Ascending aorta (tissue), 2 donors: ENCODE measurements around the gene SAMD9. TPM values are rescaled to one million over a fixed set of nuclear protein-coding genes. Genes with fewer than 3 reads are reported as not detected.
"Not testable (repeated sequence)": the region's sequence is repeated elsewhere in the genome, so short reads cannot be mapped to it uniquely, and the experiment has no call there.

ENCODE experiments used
- DNase-seq, 2 donors: peaks; one replicate each; pipeline ENCODE4 v3.0.0-alpha.2; 2019; ENCODE audit warnings: low spot score in 2 of 2
- H3K27ac ChIP-seq, 2 donors: fragments of 200-600 bp; sonication (generic); one replicate each; pipeline ENCODE4 v1.5.1; 2016 to 2017; ENCODE audit warnings: mild to moderate bottlenecking in 1 of 2
- H3K27me3 ChIP-seq: fragments of 200-600 bp; sonication (generic); one replicate; pipeline ENCODE4 v1.5.1; 2017
- H3K36me3 ChIP-seq, 2 donors: fragments of 200-600 bp; sonication (generic); one replicate each; pipeline ENCODE4 v1.5.1; 2016
- H3K4me1 ChIP-seq, 2 donors: fragments of 200-600 bp; sonication (generic); one replicate each; pipeline ENCODE4 v1.5.1; 2016 to 2017; ENCODE audit warnings: mild to moderate bottlenecking in 1 of 2
- H3K4me3 ChIP-seq, 2 donors: fragments of 200-600 bp; sonication (generic); one replicate each; pipeline ENCODE4 v1.5.1; 2016 to 2017; ENCODE audit warnings: mild to moderate bottlenecking in 1 of 2
- H3K9me3 ChIP-seq, 2 donors: fragments of 200-600 bp; sonication (generic); one replicate each; pipeline ENCODE4 v1.5.1; 2016
- CTCF ChIP-seq, 3 experiments: fragments of 200-600 bp in 2 of 3; fragments of 450-650 bp in 1 of 3; sonication (generic) in 2 of 3; IDR thresholded peaks; one replicate each; pipeline ENCODE4 v1.5.1; 2016 to 2019; ENCODE audit warnings: antibody characterized with exemption in 3 of 3, mild to moderate bottlenecking in 1 of 3, moderate library complexity in 1 of 3
- intact Hi-C: fragments of 100-400 bp; cut with DNase I; formaldehyde crosslinking; loops from one replicate; pipeline ENCODE4 v1.15.1; 2023
- total RNA-seq: library from RNA; depleted of rRNA; stranded (reverse); fragments of >200 nt; gene quantifications from one replicate; pipeline ENCODE4 v1.1.0, GENCODE V29; 2016

The SAMD9 gene
- total RNA-seq, 1 donor from 2014 or later: 5.6 TPM

GRCh38 chr7:93140582-93141191 is 22.9 kb upstream of the SAMD9 start:
- Histone ChIP-seq H3K27me3 (no peaks in the 10 kb centered on the region), H3K4me1 (no peaks in the 10 kb centered on the region), H3K9me3 (peaks cover 17 to 38% of the 10 kb centered on the region in 2 donors), H3K27ac (no peak overlapping the region), H3K4me3 (no peak overlapping the region), H3K36me3 (peaks cover 56 to 88% of the 10 kb centered on the region in 2 donors)
- intact Hi-C loops: no loop called here
- DNase-seq: no peak
- no peak for TF ChIP-seq CTCF (IDR thresholded peaks at IDR 0.05)

GRCh38 chr7:93138576-93138975 is 20.8 kb upstream of the SAMD9 start:
- H3K9me3 ChIP-seq: peaks cover 22 to 59% of the 10 kb centered on the region in 2 donors
- no peaks in the 10 kb centered on the region for H3K27me3 ChIP-seq
- H3K4me3 ChIP-seq: no peak overlapping the region
- no peak for DNase-seq
- H3K4me1 ChIP-seq: no peaks in the 10 kb centered on the region
- no peak overlapping the region for H3K27ac ChIP-seq
- no peak for TF ChIP-seq CTCF (IDR thresholded peaks at IDR 0.05)
- H3K36me3 ChIP-seq: peaks cover 51 to 86% of the 10 kb centered on the region in 2 donors
- intact Hi-C loops: no loop called here

GRCh38 chr7:93133005-93133404 is 15.2 kb upstream of the SAMD9 start:
- no peak for DNase-seq
- intact Hi-C loops: no loop called here

GRCh38 chr7:93132216-93132615 is 14.4 kb upstream of the SAMD9 start:
- DNase-seq: no peak
- no peaks in the 10 kb centered on the region for H3K4me1 ChIP-seq
- H3K36me3 ChIP-seq: peaks cover 19 to 24% of the 10 kb centered on the region in 2 donors
- peaks cover 37 to 85% of the 10 kb centered on the region in 2 donors for H3K9me3 ChIP-seq
- intact Hi-C loops: no loop called here
- no peak for TF ChIP-seq CTCF (IDR thresholded peaks at IDR 0.05)
- no peak overlapping the region for H3K27ac ChIP-seq
- no peak overlapping the region for H3K4me3 ChIP-seq
- no peaks in the 10 kb centered on the region for H3K27me3 ChIP-seq

More at GRCh38 chr7:93133005-93133404, 15.2 kb upstream of the SAMD9 start:
- Histone ChIP-seq H3K27me3 (no peaks in the 10 kb centered on the region), H3K4me1 (no peaks in the 10 kb centered on the region), H3K27ac (no peak overlapping the region), H3K4me3 (no peak overlapping the region), H3K36me3 (peaks cover 25 to 32% of the 10 kb centered on the region in 2 donors), H3K9me3 (peaks cover 41 to 81% of the 10 kb centered on the region in 2 donors)
- no peak for TF ChIP-seq CTCF (IDR thresholded peaks at IDR 0.05)

- H3K27me3 ChIP-seq, intact Hi-C loops, H3K4me3 ChIP-seq, DNase-seq, H3K27ac ChIP-seq, H3K4me1 ChIP-seq, H3K36me3 ChIP-seq: not testable (repeated sequence)
- peaks cover 12 to 38% of the 10 kb centered on the region in 2 donors for H3K9me3 ChIP-seq
Measured at GRCh38 chr7:93126954-93127353, 9.2 kb upstream of the SAMD9 start.

- H3K4me1 ChIP-seq, DNase-seq, H3K36me3 ChIP-seq, H3K27me3 ChIP-seq, intact Hi-C loops, H3K27ac ChIP-seq, H3K4me3 ChIP-seq: not testable (repeated sequence)
- H3K9me3 ChIP-seq: peaks cover 4 to 11% of the 10 kb centered on the region in 2 donors
Measured at GRCh38 chr7:93123532-93123931, 5.8 kb upstream of the SAMD9 start.
